AG04450 (cell line): ENCODE measurements around the gene PIP5K1B. TPM values are rescaled to one million over a fixed set of nuclear protein-coding genes. Genes with fewer than 3 reads are reported as not detected.

Source experiments
- CTCF ChIA-PET: fragments of 300-600, 350-600 bp; formaldehyde crosslinking; extraction: SDS; loops from one replicate; lab custom pipeline; 2022; ENCODE audit warnings: antibody characterized with exemption, inconsistent platforms; lab: Charles Lee
- POLR2A ChIA-PET: fragments of 350-600 bp; formaldehyde crosslinking; extraction: SDS; loops from one replicate; lab custom pipeline; 2021; ENCODE audit warnings: antibody characterized with exemption, inconsistent platforms; lab: Yijun Ruan, JAX
- DNase-seq: peaks from one replicate; pipeline ENCODE4 v3.0.0-alpha.2; 2011; ENCODE audit warnings: low read depth, low spot score
- H3K27ac ChIP-seq: one replicate; pipeline ENCODE4 v1.5.1; 2012; ENCODE audit warnings: low read depth, low read length, control low read depth
- H3K27me3 ChIP-seq: one replicate; pipeline ENCODE4 v1.6.0; 2012; ENCODE audit warnings: low read length; ENCODE audit not compliant: control insufficient read depth, insufficient read depth
- H3K4me3 ChIP-seq: 2 replicates; pipeline ENCODE4 v1.5.1; 2011; ENCODE audit warnings: mild to moderate bottlenecking, low read depth, low read length, control low read depth
- H3K9me3 ChIP-seq: 2 replicates; pipeline ENCODE4 v1.5.1; 2012; ENCODE audit warnings: low read length; ENCODE audit not compliant: control insufficient read depth, insufficient read depth
- polyA plus RNA-seq: library from polyadenylated mRNA; depleted of rRNA; stranded (reverse); fragments of >200 nt; gene quantifications from 2 replicates; pipeline ENCODE4 v1.2.3, GENCODE V29; 2011
- TF ChIP-seq, protein P1 (sequence below): IDR thresholded peaks from 2 replicates; pipeline ENCODE4 v1.5.1; 2011; ENCODE audit warnings: low read depth, low read length, control low read depth, inconsistent platforms

The PIP5K1B gene
- polyA plus RNA-seq, 1 experiment: not detected

GRCh38 chr9:68760674-68761333, 55.8 kb downstream of the PIP5K1B start:
- H3K27ac ChIP-seq: no peak overlapping the region
- TF ChIP-seq, protein P1, sequence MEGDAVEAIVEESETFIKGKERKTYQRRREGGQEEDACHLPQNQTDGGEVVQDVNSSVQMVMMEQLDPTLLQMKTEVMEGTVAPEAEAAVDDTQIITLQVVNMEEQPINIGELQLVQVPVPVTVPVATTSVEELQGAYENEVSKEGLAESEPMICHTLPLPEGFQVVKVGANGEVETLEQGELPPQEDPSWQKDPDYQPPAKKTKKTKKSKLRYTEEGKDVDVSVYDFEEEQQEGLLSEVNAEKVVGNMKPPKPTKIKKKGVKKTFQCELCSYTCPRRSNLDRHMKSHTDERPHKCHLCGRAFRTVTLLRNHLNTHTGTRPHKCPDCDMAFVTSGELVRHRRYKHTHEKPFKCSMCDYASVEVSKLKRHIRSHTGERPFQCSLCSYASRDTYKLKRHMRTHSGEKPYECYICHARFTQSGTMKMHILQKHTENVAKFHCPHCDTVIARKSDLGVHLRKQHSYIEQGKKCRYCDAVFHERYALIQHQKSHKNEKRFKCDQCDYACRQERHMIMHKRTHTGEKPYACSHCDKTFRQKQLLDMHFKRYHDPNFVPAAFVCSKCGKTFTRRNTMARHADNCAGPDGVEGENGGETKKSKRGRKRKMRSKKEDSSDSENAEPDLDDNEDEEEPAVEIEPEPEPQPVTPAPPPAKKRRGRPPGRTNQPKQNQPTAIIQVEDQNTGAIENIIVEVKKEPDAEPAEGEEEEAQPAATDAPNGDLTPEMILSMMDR: no peak
- H3K27me3 ChIP-seq: no peaks in the 10 kb centered on the region
- H3K4me3 ChIP-seq: no peak overlapping the region
- POLR2A ChIA-PET: no interaction called here
- no peak for DNase-seq
- H3K9me3 ChIP-seq: no peaks in the 10 kb centered on the region
- CTCF ChIA-PET: no interaction called here

- Histone ChIP-seq H3K27me3 (no peaks in the 10 kb centered on the region), H3K4me3 (no peak overlapping the region), H3K9me3 (no peaks in the 10 kb centered on the region), H3K27ac (no peak overlapping the region)
- ChIA-PET POLR2A (no interaction called here), CTCF (no interaction called here)
- TF ChIP-seq, protein P1: no peak
- no peak for DNase-seq
Measured at GRCh38 chr9:68762570-68762969, 57.5 kb downstream of the PIP5K1B start.

GRCh38 chr9:68763104-68763503, 58.1 kb downstream of the PIP5K1B start:
- Histone ChIP-seq H3K27ac (no peak overlapping the region), H3K4me3 (no peak overlapping the region), H3K27me3 (no peaks in the 10 kb centered on the region), H3K9me3 (no peaks in the 10 kb centered on the region)
- CTCF ChIA-PET: no interaction called here
- TF ChIP-seq, protein P1: no peak
- POLR2A ChIA-PET: no interaction called here
- DNase-seq: no peak

- H3K9me3 ChIP-seq: no peaks in the 10 kb centered on the region
- H3K27me3 ChIP-seq: peaks cover 4% of the 10 kb centered on the region
- CTCF ChIA-PET: no interaction called here
- DNase-seq: no peak
- POLR2A ChIA-PET: no interaction called here
- TF ChIP-seq, protein P1: no peak
- H3K4me3 ChIP-seq: no peak overlapping the region
- no peak overlapping the region for H3K27ac ChIP-seq
Measured at GRCh38 chr9:68768619-68769018, 63.6 kb downstream of the PIP5K1B start.

GRCh38 chr9:68769852-68770251, 64.8 kb downstream of the PIP5K1B start:
- Histone ChIP-seq H3K27me3 (peaks cover 4% of the 10 kb centered on the region), H3K9me3 (no peaks in the 10 kb centered on the region), H3K27ac (no peak overlapping the region), H3K4me3 (no peak overlapping the region)
- no peak for DNase-seq
- CTCF ChIA-PET: no interaction called here
- TF ChIP-seq, protein P1: no peak
- POLR2A ChIA-PET: no interaction called here
